ENCODE measurements around the gene EIF3D.

DNA sequence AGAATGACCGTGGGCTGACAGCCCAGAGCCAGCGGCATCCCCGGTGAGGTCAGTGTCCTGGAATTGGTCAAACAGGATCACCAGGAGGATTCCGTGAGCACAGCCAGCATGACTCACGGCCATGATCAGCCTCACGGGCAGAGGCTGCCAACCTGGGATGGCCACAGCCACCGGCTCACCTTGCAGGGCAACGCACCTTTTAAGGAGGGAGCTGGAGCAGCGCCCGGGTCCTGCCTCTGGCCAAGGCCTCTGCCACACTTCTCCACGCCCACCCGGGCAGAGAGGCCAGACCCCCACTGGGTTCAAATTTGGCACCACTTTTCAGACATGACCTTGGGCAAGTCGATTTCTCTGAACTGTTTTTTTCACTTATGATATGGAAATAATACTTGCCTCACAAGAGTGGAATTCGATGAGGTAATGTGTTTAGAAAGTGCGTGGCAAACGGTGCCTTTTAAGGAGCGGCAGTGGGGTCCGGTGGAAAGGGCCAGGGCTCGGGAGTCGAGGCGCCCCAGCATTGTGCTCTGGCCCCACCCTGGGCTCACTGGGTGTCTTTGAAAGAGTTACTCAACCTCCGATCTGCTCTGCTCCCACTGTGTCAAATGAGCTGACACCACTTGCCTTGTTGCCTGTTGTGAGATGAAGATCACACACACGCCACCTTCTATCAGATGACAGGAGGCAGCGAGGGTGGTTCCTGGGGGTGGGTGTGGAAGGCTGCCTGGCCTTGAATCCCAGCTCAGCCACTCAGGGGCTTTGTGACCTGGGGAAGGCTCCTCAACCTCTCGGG is 63.5 kb downstream of the EIF3D start:
- no peak for TF ChIP-seq POLR2A (IDR thresholded peaks at IDR 0.05; ENCODE audit: borderline replicate concordance, extremely low read depth, insufficient read depth, insufficient read length)
- TF ChIP-seq POLR2AphosphoS5 (IDR thresholded peaks at IDR 0.05; ENCODE audit: low read depth, low read length) = peak; percentile 56; the same call in 1 of the 2 replicates

All from HCT116 (cell line).